ENCODE measurements around the gene RNFT2.

GRCh38 chr12:116818948-116819832 lies 81.1 kb downstream of the RNFT2 start:
- TF ChIP-seq MAX (IDR thresholded peaks at IDR 0.05; ENCODE audit: low read depth, low read length) (no peak; the same call in 1 of the 2 replicates), CTCF (IDR thresholded peaks at IDR 0.05; ENCODE audit: low read depth, low read length) (no peak), POLR2A (IDR thresholded peaks at IDR 0.05; ENCODE audit: extremely low read depth, insufficient read length) (peak; percentile 81)
